H9 (cell line): Measurements from ENCODE around the gene PET100. TPM values are rescaled to one million over a fixed set of nuclear protein-coding genes. Genes with fewer than 3 reads are reported as not detected.

Experiments used
- DNase-seq: peaks from one replicate; pipeline ENCODE4 v3.0.0-alpha.2; 2017
- H2AFZ ChIP-seq: one replicate; pipeline ENCODE4 v1.6.1; 2013; ENCODE audit warnings: mild to moderate bottlenecking, low read length, control low read depth, moderate library complexity
- H2AK5ac ChIP-seq: 2 replicates; pipeline ENCODE4 v1.6.1; 2013; ENCODE audit warnings: low read length, control low read depth, mixed read lengths; ENCODE audit not compliant: insufficient read length
- H2BK120ac ChIP-seq: one replicate; pipeline ENCODE4 v1.6.1; 2013; ENCODE audit warnings: low read depth, mild to moderate bottlenecking, low read length, control low read depth, inconsistent platforms; ENCODE audit not compliant: poor library complexity, severe bottlenecking
- H2BK12ac ChIP-seq: 2 replicates; pipeline ENCODE4 v1.6.1; 2013; ENCODE audit warnings: low read length, control low read depth, mixed read lengths, low read depth; ENCODE audit not compliant: insufficient read length
- H2BK15ac ChIP-seq: 2 replicates; pipeline ENCODE4 v1.6.1; 2013; ENCODE audit warnings: low read depth, low read length, control low read depth
- H2BK20ac ChIP-seq: one replicate; pipeline ENCODE4 v1.6.1; 2013; ENCODE audit warnings: low read depth, mild to moderate bottlenecking, low read length, control low read depth, inconsistent platforms; ENCODE audit not compliant: poor library complexity, severe bottlenecking
- H2BK5ac ChIP-seq: 2 replicates; pipeline ENCODE4 v1.6.1; 2013; ENCODE audit warnings: low read length, control low read depth, mixed read lengths; ENCODE audit not compliant: insufficient read length
- H3K14ac ChIP-seq: 2 replicates; pipeline ENCODE4 v1.6.1; 2013; ENCODE audit warnings: low read length, control low read depth; ENCODE audit not compliant: insufficient read depth
- H3K18ac ChIP-seq: 2 replicates; pipeline ENCODE4 v1.6.1; 2013; ENCODE audit warnings: low read depth, mild to moderate bottlenecking, mixed read lengths, low read length, control low read depth; ENCODE audit not compliant: insufficient read length
- H3K23ac ChIP-seq: 2 replicates; pipeline ENCODE4 v1.6.1; 2013; ENCODE audit warnings: low read length, control low read depth, mixed read lengths, low read depth; ENCODE audit not compliant: insufficient read length
- H3K23me2 ChIP-seq: 2 replicates; pipeline ENCODE4 v1.6.1; 2013; ENCODE audit warnings: low read depth, mild to moderate bottlenecking, mixed read lengths, low read length, control low read depth; ENCODE audit not compliant: insufficient read length, poor library complexity, severe bottlenecking
- H3K27ac ChIP-seq: 2 replicates; pipeline ENCODE4 v1.5.1; 2013; ENCODE audit warnings: low read length, control low read depth, mixed read lengths, low read depth; ENCODE audit not compliant: insufficient read length
- H3K27me3 ChIP-seq: 2 replicates; pipeline ENCODE4 v1.6.1; 2013; ENCODE audit warnings: low read length, control low read depth, inconsistent platforms; ENCODE audit not compliant: insufficient read depth
- H3K4ac ChIP-seq: 2 replicates; pipeline ENCODE4 v1.6.1; 2013; ENCODE audit warnings: low read depth, mild to moderate bottlenecking, control low read depth, inconsistent platforms, low read length, moderate library complexity
- H3K4me1 ChIP-seq: 2 replicates; pipeline ENCODE4 v1.6.1; 2013; ENCODE audit warnings: low read length, control low read depth, inconsistent platforms; ENCODE audit not compliant: insufficient read depth
- H3K4me2 ChIP-seq: 2 replicates; pipeline ENCODE4 v1.6.1; 2013; ENCODE audit warnings: low read length, control low read depth, mixed read lengths; ENCODE audit not compliant: insufficient read length, insufficient read depth
- H3K56ac ChIP-seq: 2 replicates; pipeline ENCODE4 v1.6.1; 2013; ENCODE audit warnings: low read depth, mild to moderate bottlenecking, mixed read lengths, low read length, control low read depth; ENCODE audit not compliant: insufficient read length
- H3K79me1 ChIP-seq: 2 replicates; pipeline ENCODE4 v1.6.1; 2013; ENCODE audit warnings: low read depth, mild to moderate bottlenecking, moderate library complexity, low read length, control low read depth, inconsistent platforms; ENCODE audit not compliant: insufficient read depth, poor library complexity, severe bottlenecking
- H3K79me2 ChIP-seq: 2 replicates; pipeline ENCODE4 v1.6.1; 2013; ENCODE audit warnings: low read length, control low read depth, inconsistent platforms; ENCODE audit not compliant: insufficient read depth
- H3K9ac ChIP-seq: 2 replicates; pipeline ENCODE4 v1.6.1; 2013; ENCODE audit warnings: low read length, control low read depth, mixed read lengths; ENCODE audit not compliant: insufficient read length; ENCODE audit errors: extremely low read depth
- H3K9me3 ChIP-seq: one replicate; pipeline ENCODE4 v1.6.1; 2013; ENCODE audit warnings: low read depth, low read length, inconsistent platforms; ENCODE audit not compliant: control insufficient read depth
- H3T11ph ChIP-seq: one replicate; pipeline ENCODE4 v1.6.1; 2013; ENCODE audit warnings: mild to moderate bottlenecking, low read length, control low read depth, inconsistent platforms
- H4K20me1 ChIP-seq: one replicate; pipeline ENCODE4 v1.6.1; 2013; ENCODE audit not compliant: control insufficient read depth, insufficient read length, insufficient read depth
- H4K5ac ChIP-seq: 2 replicates; pipeline ENCODE4 v1.6.1; 2013; ENCODE audit warnings: low read depth, mild to moderate bottlenecking, mixed read lengths, low read length, control low read depth; ENCODE audit not compliant: insufficient read length
- H4K8ac ChIP-seq: replicated peaks from 2 replicates; pipeline ENCODE4 v1.6.1; 2013; ENCODE audit warnings: low read length, control low read depth, mixed read lengths, low read depth; ENCODE audit not compliant: insufficient read length
- H4K91ac ChIP-seq: 2 replicates; pipeline ENCODE4 v1.6.1; 2013; ENCODE audit warnings: low read depth, mild to moderate bottlenecking, moderate library complexity, mixed read lengths, low read length, control low read depth; ENCODE audit not compliant: insufficient read length
- H3K27ac Mint-ChIP-seq, 3 experiments: 2 replicates in 2 of 3; 3 replicates in 1 of 3; pipeline ENCODE4 v1.8.0; 2020 to 2021; ENCODE audit warnings: mixed read lengths in 3 of 3, mild to moderate bottlenecking in 1 of 3, moderate library complexity in 1 of 3
- H3K27me3 Mint-ChIP-seq: 2 replicates; pipeline ENCODE4 v1.8.0; 2021; ENCODE audit warnings: low read depth, mild to moderate bottlenecking, moderate library complexity, mixed read lengths
- H3K36me3 Mint-ChIP-seq, 3 experiments: 2 replicates in 2 of 3; 3 replicates in 1 of 3; pipeline ENCODE4 v1.8.0; 2020 to 2021; ENCODE audit warnings: low read depth in 3 of 3, mixed read lengths in 3 of 3; ENCODE audit not compliant: insufficient read depth in 1 of 3
- H3K4me1 Mint-ChIP-seq, 2 experiments: 2 replicates each; pipeline ENCODE4 v1.8.0; 2020; ENCODE audit warnings: mixed read lengths in 2 of 2
- H3K4me3 Mint-ChIP-seq, 2 experiments: 2 replicates in 1 of 2; 3 replicates in 1 of 2; pipeline ENCODE4 v1.8.0; 2020 to 2021; ENCODE audit warnings: mild to moderate bottlenecking in 2 of 2, mixed read lengths in 2 of 2, moderate library complexity in 1 of 2
- H3K9me3 Mint-ChIP-seq, 2 experiments: 2 replicates in 1 of 2; 3 replicates in 1 of 2; pipeline ENCODE4 v1.8.0; 2020; ENCODE audit warnings: mild to moderate bottlenecking in 2 of 2, mixed read lengths in 2 of 2, moderate library complexity in 1 of 2
- WGBS: extraction: QIAGEN DNeasy Blood & Tissue Kit; methylation state at CpG from one replicate; pipeline ENCODE4 v1.1.7; 2013; ENCODE audit warnings: missing lambda C conversion rate, low lambda C conversion rate, mixed read lengths; ENCODE audit not compliant: insufficient read length; ENCODE audit errors: extremely low coverage; 5-methylcytosine and 5-hydroxymethylcytosine counted together
- total RNA-seq: library from RNA; stranded (reverse); gene quantifications from 2 replicates; pipeline ENCODE4 v1.2.1, GENCODE V29; 2021
- TF ChIP-seq, protein P1 (sequence below): fragments of 200-600 bp; sonication (generic); conservative IDR thresholded peaks from 3 replicates; pipeline ENCODE4 v1.8.0; 2021; ENCODE audit warnings: antibody characterized with exemption, mild to moderate bottlenecking

PET100 gene
- total RNA-seq, 1 experiment from 2014 or later = 129 TPM

DNA sequence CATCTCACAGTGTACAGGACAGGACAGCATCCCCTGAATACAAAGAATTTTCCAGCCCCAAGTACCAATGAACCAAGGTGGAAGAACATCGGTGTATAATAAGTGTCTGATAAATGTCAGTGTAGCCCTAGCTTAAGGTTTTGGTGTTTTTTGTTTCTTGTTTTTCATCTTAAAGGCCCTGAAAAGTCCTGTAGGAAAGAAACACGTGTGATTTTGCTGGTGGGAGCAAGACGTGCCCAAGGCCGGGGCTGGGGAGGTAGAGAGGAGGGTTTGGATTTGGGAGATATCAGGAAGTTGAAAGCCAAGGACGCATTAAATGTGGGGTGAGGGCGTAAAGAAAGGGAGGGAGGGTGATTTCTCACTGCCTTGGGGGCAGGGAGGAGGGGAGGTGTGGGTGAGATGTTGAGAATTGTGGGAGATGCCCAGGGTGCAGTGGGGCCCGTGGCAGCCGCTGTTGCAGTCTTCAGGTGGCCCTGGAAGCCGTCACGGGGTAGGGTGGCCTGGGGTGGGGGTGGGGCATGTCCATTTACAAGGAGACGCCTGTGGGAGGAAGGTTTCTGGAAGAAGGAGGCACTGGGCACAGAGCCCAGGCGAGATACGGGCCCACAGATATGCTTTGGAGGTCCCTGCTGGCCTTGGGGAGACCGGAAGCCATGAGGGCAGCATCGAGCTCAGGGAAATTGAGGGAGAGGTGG lies 27.2 kb upstream of the PET100 start:
- no peak overlapping the region for H3K23ac ChIP-seq
- H2BK15ac ChIP-seq = no peak overlapping the region
- peaks cover 14 to 32% of the 10 kb centered on the region in 2 experiments for H3K4me1 Mint-ChIP-seq
- no peak overlapping the region for H3K4ac ChIP-seq
- no peak overlapping the region for H3K4me2 ChIP-seq
- no peak overlapping the region for H3K27ac ChIP-seq
- no peaks in the 10 kb centered on the region for H3K9me3 ChIP-seq
- H4K5ac ChIP-seq = no peak overlapping the region
- no peaks in the 10 kb centered on the region; the same call in 1 of the 2 replicates for H3K4me1 ChIP-seq
- H4K20me1 ChIP-seq = no peaks in the 10 kb centered on the region
- no peak overlapping the region for H2BK120ac ChIP-seq
- H2BK20ac ChIP-seq = no peak overlapping the region
- no peak overlapping the region for H4K8ac ChIP-seq
- H2AFZ ChIP-seq = no peak overlapping the region
- no CpG with 5 or more reads among the region's 15 CpGs for WGBS
- H2BK12ac ChIP-seq = no peak overlapping the region
- TF ChIP-seq, protein P1, sequence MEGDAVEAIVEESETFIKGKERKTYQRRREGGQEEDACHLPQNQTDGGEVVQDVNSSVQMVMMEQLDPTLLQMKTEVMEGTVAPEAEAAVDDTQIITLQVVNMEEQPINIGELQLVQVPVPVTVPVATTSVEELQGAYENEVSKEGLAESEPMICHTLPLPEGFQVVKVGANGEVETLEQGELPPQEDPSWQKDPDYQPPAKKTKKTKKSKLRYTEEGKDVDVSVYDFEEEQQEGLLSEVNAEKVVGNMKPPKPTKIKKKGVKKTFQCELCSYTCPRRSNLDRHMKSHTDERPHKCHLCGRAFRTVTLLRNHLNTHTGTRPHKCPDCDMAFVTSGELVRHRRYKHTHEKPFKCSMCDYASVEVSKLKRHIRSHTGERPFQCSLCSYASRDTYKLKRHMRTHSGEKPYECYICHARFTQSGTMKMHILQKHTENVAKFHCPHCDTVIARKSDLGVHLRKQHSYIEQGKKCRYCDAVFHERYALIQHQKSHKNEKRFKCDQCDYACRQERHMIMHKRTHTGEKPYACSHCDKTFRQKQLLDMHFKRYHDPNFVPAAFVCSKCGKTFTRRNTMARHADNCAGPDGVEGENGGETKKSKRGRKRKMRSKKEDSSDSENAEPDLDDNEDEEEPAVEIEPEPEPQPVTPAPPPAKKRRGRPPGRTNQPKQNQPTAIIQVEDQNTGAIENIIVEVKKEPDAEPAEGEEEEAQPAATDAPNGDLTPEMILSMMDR = no peak
- H3K79me2 ChIP-seq = no peaks in the 10 kb centered on the region; the same call in 1 of the 2 replicates
- H3K79me1 ChIP-seq = peaks cover 7% of the 10 kb centered on the region
- H3K4me3 Mint-ChIP-seq = peak overlapping the region in 1 of 2 experiments; percentile 40; a peak in 2 of 5 replicates
- H3K36me3 Mint-ChIP-seq = peaks cover 8 to 25% (median 24%) of the 10 kb centered on the region in 3 experiments
- no peak overlapping the region for H4K91ac ChIP-seq
- no peaks in the 10 kb centered on the region for H3K23me2 ChIP-seq
- no peak overlapping the region for H2BK5ac ChIP-seq
- no peak overlapping the region for H3T11ph ChIP-seq
- peaks cover 1% of the 10 kb centered on the region; the same call in 1 of the 2 replicates for H3K27me3 Mint-ChIP-seq
- no peak overlapping the region for H3K9ac ChIP-seq
- H3K27me3 ChIP-seq = no peaks in the 10 kb centered on the region
- peaks cover 0 to 2% of the 10 kb centered on the region in 2 experiments; a peak in 1 of 5 replicates for H3K9me3 Mint-ChIP-seq
- no peak for DNase-seq
- no peak overlapping the region for H3K56ac ChIP-seq
- no peak overlapping the region for H2AK5ac ChIP-seq
- H3K27ac Mint-ChIP-seq = no peak overlapping the region; a peak in 1 of 7 replicates
- H3K14ac ChIP-seq = no peak overlapping the region
- H3K18ac ChIP-seq = no peak overlapping the region
